Cardiac fibroblast (primary cell): ENCODE measurements around the gene FKBP1B.
A peak's percentile ranks its signal among the peaks of the same experiment; 100 is the strongest.

Experiments
- DNase-seq, 2 donors: peaks; one replicate each; pipeline versions ENCODE4 v3.0.0 to v3.0.0-alpha.2; 2010; ENCODE audit warnings: low read depth in 2 of 2
- H3K4me3 ChIP-seq, 2 donors: replicated peaks in 1 of 2; 1 replicate in 1 of 2; 2 replicates in 1 of 2; pipeline ENCODE4 v1.5.1; 2011; ENCODE audit warnings: low read depth in 2 of 2, low read length in 2 of 2, mild to moderate bottlenecking in 2 of 2, moderate library complexity in 1 of 2
- CTCF ChIP-seq: IDR thresholded peaks from one replicate; pipeline ENCODE4 v1.5.1; 2011; ENCODE audit warnings: low read depth, mild to moderate bottlenecking, low read length, inconsistent platforms

FKBP1B gene

GRCh38 chr2:24077535-24077877, 28.0 kb downstream of the FKBP1B start:
- TF ChIP-seq CTCF: no peak
- H3K4me3 ChIP-seq: peak overlapping the region; percentile 84 to 89

GRCh38 chr2:24077879-24078278, 28.3 kb downstream of the FKBP1B start:
- H3K4me3 ChIP-seq: peak overlapping the region; percentile 84 to 89
- TF ChIP-seq CTCF: no peak
- no peak for DNase-seq

More at GRCh38 chr2:24077535-24077877, 28.0 kb downstream of the FKBP1B start:
- DNase-seq: no peak

- TF ChIP-seq CTCF: no peak
- DNase-seq: no peak
- H3K4me3 ChIP-seq: no peak overlapping the region
These were observed 31.2 kb downstream of the FKBP1B start for GRCh38 chr2:24080701-24081100.

GRCh38 chr2:24082787-24083566, 33.4 kb downstream of the FKBP1B start:
- no peak for TF ChIP-seq CTCF
- no peak for DNase-seq
- H3K4me3 ChIP-seq: peak overlapping the region; percentile 69 to 73

GRCh38 chr2:24083567-24084385, 34.2 kb downstream of the FKBP1B start:
- peak overlapping the region; percentile 69 to 73 for H3K4me3 ChIP-seq
- no peak for TF ChIP-seq CTCF

GRCh38 chr2:24084386-24085199, 35.1 kb downstream of the FKBP1B start, which contains the start of gene TP53I3:
Gene TP53I3 (minus strand): TSS chr2:24084834. CDS start chr2:24084326, 508 bp downstream.
- peak; percentile 28 for TF ChIP-seq CTCF
- H3K4me3 ChIP-seq: peak within 1 kb of the TSS; percentile 69 to 73
- peak; percentile 91 to 94 for DNase-seq

More at GRCh38 chr2:24083567-24084385, 34.2 kb downstream of the FKBP1B start:
- peak; percentile 83 to 92 for DNase-seq
